Urinary bladder (tissue), 4 donors: Measurements from ENCODE around the gene FAM216B. TPM values are rescaled to one million over a fixed set of nuclear protein-coding genes. Genes with fewer than 3 reads are reported as not detected.
"Not testable (repeated sequence)": the region's sequence is repeated elsewhere in the genome, so short reads cannot be mapped to it uniquely, and the experiment has no call there.

Source experiments
- DNase-seq: peaks from one replicate; pipeline ENCODE4 v3.0.0-alpha.2; 2015; ENCODE audit errors: extremely low spot score
- H3K27ac ChIP-seq: one replicate; pipeline ENCODE4 v1.5.1; 2013; ENCODE audit warnings: low read depth, mild to moderate bottlenecking, moderate library complexity
- H3K36me3 ChIP-seq: one replicate; pipeline ENCODE4 v1.6.1; 2013; ENCODE audit warnings: mild to moderate bottlenecking, moderate library complexity; ENCODE audit not compliant: insufficient read depth
- H3K4me1 ChIP-seq: one replicate; pipeline ENCODE4 v1.6.1; 2013; ENCODE audit warnings: mild to moderate bottlenecking, moderate library complexity; ENCODE audit not compliant: insufficient read depth
- H3K4me3 ChIP-seq: one replicate; pipeline ENCODE4 v1.5.1; 2013; ENCODE audit warnings: low read depth, low read length
- WGBS: extraction: QIAGEN DNeasy Blood & Tissue Kit; methylation state at CpG from one replicate; pipeline ENCODE4 v1.1.7; 2013; 5-methylcytosine and 5-hydroxymethylcytosine counted together
- polyA plus RNA-seq: library from polyadenylated mRNA; stranded (reverse); fragments of 200-250 nt; gene quantifications from one replicate; pipeline ENCODE4 v1.2.3, GENCODE V29; 2013
- total RNA-seq: library from RNA; depleted of rRNA; stranded (reverse); fragments of >200 nt; gene quantifications from one replicate; pipeline ENCODE4 v1.2.3, GENCODE V29; 2014
- donor health status: healthy with polysubstance abuse.
- donor health status: healthy.

FAM216B gene
- total and polyA plus RNA-seq, 2 donors = not detected

- DNase-seq = no peak
- no peak overlapping the region for H3K27ac ChIP-seq
- H3K36me3 ChIP-seq = no peaks in the 10 kb centered on the region
- WGBS = 83% methylated on average over 2 of the region's 2 CpGs
- no peaks in the 10 kb centered on the region for H3K4me1 ChIP-seq
- no peak overlapping the region for H3K4me3 ChIP-seq
These were observed 23.5 kb upstream of the FAM216B start for GRCh38 chr13:42757678-42758420.

- H3K27ac ChIP-seq = no peak overlapping the region
- DNase-seq = no peak
- no peaks in the 10 kb centered on the region for H3K36me3 ChIP-seq
- no peak overlapping the region for H3K4me3 ChIP-seq
- H3K4me1 ChIP-seq = no peaks in the 10 kb centered on the region
- WGBS = 93% methylated on average over 3 of the region's 3 CpGs
These were observed 22.9 kb upstream of the FAM216B start for GRCh38 chr13:42758515-42758914.

GRCh38 chr13:42760951-42761350 lies 20.4 kb upstream of the FAM216B start:
- 65% methylated on average over 5 of the region's 5 CpGs for WGBS
- no peaks in the 10 kb centered on the region for H3K36me3 ChIP-seq
- H3K4me3 ChIP-seq = no peak overlapping the region
- no peak overlapping the region for H3K27ac ChIP-seq
- H3K4me1 ChIP-seq = no peaks in the 10 kb centered on the region
- no peak for DNase-seq

GRCh38 chr13:42762251-42762650 lies 19.1 kb upstream of the FAM216B start:
- H3K4me1 ChIP-seq = no peaks in the 10 kb centered on the region
- 82% methylated on average over 3 of the region's 3 CpGs for WGBS
- H3K27ac ChIP-seq = no peak overlapping the region
- no peak for DNase-seq
- no peaks in the 10 kb centered on the region for H3K36me3 ChIP-seq
- no peak overlapping the region for H3K4me3 ChIP-seq

- H3K4me3 ChIP-seq = no peak overlapping the region
- no peaks in the 10 kb centered on the region for H3K36me3 ChIP-seq
- H3K4me1 ChIP-seq = no peaks in the 10 kb centered on the region
- 84% methylated on average over 2 of the region's 2 CpGs for WGBS
- no peak overlapping the region for H3K27ac ChIP-seq
- no peak for DNase-seq
These were observed 18.5 kb upstream of the FAM216B start for GRCh38 chr13:42762917-42763316.

GRCh38 chr13:42766016-42766415 lies 15.4 kb upstream of the FAM216B start:
- no peaks in the 10 kb centered on the region for H3K36me3 ChIP-seq
- WGBS = 87% methylated on average over 1 of the region's 1 CpG
- DNase-seq = no peak
- no peaks in the 10 kb centered on the region for H3K4me1 ChIP-seq
- no peak overlapping the region for H3K4me3 ChIP-seq
- H3K27ac ChIP-seq = no peak overlapping the region

GRCh38 chr13:42769650-42770049 lies 11.7 kb upstream of the FAM216B start:
- H3K27ac ChIP-seq = no peak overlapping the region
- H3K36me3 ChIP-seq = no peaks in the 10 kb centered on the region
- no peak for DNase-seq
- WGBS = 84% methylated on average over 3 of the region's 3 CpGs
- no peak overlapping the region for H3K4me3 ChIP-seq
- H3K4me1 ChIP-seq = no peaks in the 10 kb centered on the region

GRCh38 chr13:42776558-42776957 lies 4.8 kb upstream of the FAM216B start:
- not testable (repeated sequence) for DNase-seq
- WGBS = 51% methylated on average over 6 of the region's 6 CpGs

GRCh38 chr13:42777467-42777866 lies 3.9 kb upstream of the FAM216B start:
- Histone ChIP-seq H3K27ac (no peak overlapping the region), H3K4me3 (no peak overlapping the region), H3K4me1 (no peaks in the 10 kb centered on the region), H3K36me3 (no peaks in the 10 kb centered on the region)
- WGBS = 83% methylated on average over 5 of the region's 5 CpGs
- no peak for DNase-seq

More at GRCh38 chr13:42776558-42776957, 4.8 kb upstream of the FAM216B start:
- not testable (repeated sequence) for H3K27ac ChIP-seq, H3K4me1 ChIP-seq, H3K4me3 ChIP-seq, H3K36me3 ChIP-seq

GRCh38 chr13:42780044-42780443 lies 1.3 kb upstream of the FAM216B start:
- WGBS = 86% methylated on average over 1 of the region's 1 CpG
- no peak overlapping the region for H3K4me3 ChIP-seq
- DNase-seq = no peak
- no peaks in the 10 kb centered on the region for H3K36me3 ChIP-seq
- no peak overlapping the region for H3K27ac ChIP-seq
- H3K4me1 ChIP-seq = no peaks in the 10 kb centered on the region

GRCh38 chr13:42786715-42787114 lies 5.3 kb downstream of the FAM216B start:
- no peak overlapping the region for H3K27ac ChIP-seq
- WGBS = 23% methylated on average over 7 of the region's 7 CpGs
- peak; percentile 25 for DNase-seq
- no peak overlapping the region for H3K4me3 ChIP-seq
- no peaks in the 10 kb centered on the region for H3K4me1 ChIP-seq
- no peaks in the 10 kb centered on the region for H3K36me3 ChIP-seq

- H3K36me3 ChIP-seq = no peaks in the 10 kb centered on the region
- no peak overlapping the region for H3K4me3 ChIP-seq
- no peak overlapping the region for H3K27ac ChIP-seq
- no peaks in the 10 kb centered on the region for H3K4me1 ChIP-seq
- whole genome bisulfite sequencing = 93% methylated on average over 4 of the region's 4 CpGs
- DNase-seq = no peak
These were observed 7.2 kb downstream of the FAM216B start for GRCh38 chr13:42788601-42789000.

GRCh38 chr13:42792154-42792553 lies 10.8 kb downstream of the FAM216B start:
- Histone ChIP-seq H3K4me1 (no peaks in the 10 kb centered on the region), H3K4me3 (no peak overlapping the region), H3K36me3 (no peaks in the 10 kb centered on the region), H3K27ac (no peak overlapping the region)
- 91% methylated on average over 4 of the region's 4 CpGs for WGBS
- no peak for DNase-seq

- WGBS = 91% methylated on average over 5 of the region's 5 CpGs
These were observed 13.3 kb downstream of the FAM216B start for GRCh38 chr13:42794577-42795275.

More at GRCh38 chr13:42794577-42795275, 13.3 kb downstream of the FAM216B start:
- DNase-seq = no peak
- no peak overlapping the region for H3K4me3 ChIP-seq
- no peaks in the 10 kb centered on the region for H3K36me3 ChIP-seq
- H3K27ac ChIP-seq = no peak overlapping the region
- no peaks in the 10 kb centered on the region for H3K4me1 ChIP-seq
